ENCODE measurements around the gene MSMB.

- TF ChIP-seq POLR2AphosphoS5 (IDR thresholded peaks at IDR 0.05; ENCODE audit: low read depth, low read length), result no peak
- TF ChIP-seq, protein P1, sequence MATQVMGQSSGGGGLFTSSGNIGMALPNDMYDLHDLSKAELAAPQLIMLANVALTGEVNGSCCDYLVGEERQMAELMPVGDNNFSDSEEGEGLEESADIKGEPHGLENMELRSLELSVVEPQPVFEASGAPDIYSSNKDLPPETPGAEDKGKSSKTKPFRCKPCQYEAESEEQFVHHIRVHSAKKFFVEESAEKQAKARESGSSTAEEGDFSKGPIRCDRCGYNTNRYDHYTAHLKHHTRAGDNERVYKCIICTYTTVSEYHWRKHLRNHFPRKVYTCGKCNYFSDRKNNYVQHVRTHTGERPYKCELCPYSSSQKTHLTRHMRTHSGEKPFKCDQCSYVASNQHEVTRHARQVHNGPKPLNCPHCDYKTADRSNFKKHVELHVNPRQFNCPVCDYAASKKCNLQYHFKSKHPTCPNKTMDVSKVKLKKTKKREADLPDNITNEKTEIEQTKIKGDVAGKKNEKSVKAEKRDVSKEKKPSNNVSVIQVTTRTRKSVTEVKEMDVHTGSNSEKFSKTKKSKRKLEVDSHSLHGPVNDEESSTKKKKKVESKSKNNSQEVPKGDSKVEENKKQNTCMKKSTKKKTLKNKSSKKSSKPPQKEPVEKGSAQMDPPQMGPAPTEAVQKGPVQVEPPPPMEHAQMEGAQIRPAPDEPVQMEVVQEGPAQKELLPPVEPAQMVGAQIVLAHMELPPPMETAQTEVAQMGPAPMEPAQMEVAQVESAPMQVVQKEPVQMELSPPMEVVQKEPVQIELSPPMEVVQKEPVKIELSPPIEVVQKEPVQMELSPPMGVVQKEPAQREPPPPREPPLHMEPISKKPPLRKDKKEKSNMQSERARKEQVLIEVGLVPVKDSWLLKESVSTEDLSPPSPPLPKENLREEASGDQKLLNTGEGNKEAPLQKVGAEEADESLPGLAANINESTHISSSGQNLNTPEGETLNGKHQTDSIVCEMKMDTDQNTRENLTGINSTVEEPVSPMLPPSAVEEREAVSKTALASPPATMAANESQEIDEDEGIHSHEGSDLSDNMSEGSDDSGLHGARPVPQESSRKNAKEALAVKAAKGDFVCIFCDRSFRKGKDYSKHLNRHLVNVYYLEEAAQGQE (IDR thresholded peaks at IDR 0.05; ENCODE audit: insufficient read depth in 1 of 2, low read depth in 2 of 2, low read length in 2 of 2), result no peak
- TF ChIP-seq TAF1 (IDR thresholded peaks at IDR 0.05; ENCODE audit: borderline replicate concordance, insufficient read depth, low read length), result no peak
- no peak for TF ChIP-seq SIN3A (IDR thresholded peaks at IDR 0.05; ENCODE audit: borderline replicate concordance, insufficient read depth, low read length)
- peak; percentile 93 for TF ChIP-seq FOXP2 (optimal IDR thresholded peaks at IDR 0.05; ENCODE audit: borderline replicate concordance, extremely low read depth, extremely low read length, insufficient read depth)
Observed at GRCh38 chr10:46022978-46023702, 22.9 kb downstream of the MSMB start.
